ENCODE data around the gene IL4I1.

- TF ChIP-seq CTCF (IDR thresholded peaks at IDR 0.05) = no peak
- TF ChIP-seq EZH2 (IDR thresholded peaks at IDR 0.05; ENCODE audit: borderline replicate concordance, insufficient read depth, low read depth, low read length, poor library complexity, severe bottlenecking) = no peak
Observed at GRCh38 chr19:49856574-49857021, 40.1 kb downstream of the IL4I1 start.

Data from B cell (primary cell).